ENCODE results near the gene LRRC47.
"Not testable (repeated sequence)": the region's sequence is repeated elsewhere in the genome, so short reads cannot be mapped to it uniquely, and the experiment has no call there.

LRRC47 gene

DNA sequence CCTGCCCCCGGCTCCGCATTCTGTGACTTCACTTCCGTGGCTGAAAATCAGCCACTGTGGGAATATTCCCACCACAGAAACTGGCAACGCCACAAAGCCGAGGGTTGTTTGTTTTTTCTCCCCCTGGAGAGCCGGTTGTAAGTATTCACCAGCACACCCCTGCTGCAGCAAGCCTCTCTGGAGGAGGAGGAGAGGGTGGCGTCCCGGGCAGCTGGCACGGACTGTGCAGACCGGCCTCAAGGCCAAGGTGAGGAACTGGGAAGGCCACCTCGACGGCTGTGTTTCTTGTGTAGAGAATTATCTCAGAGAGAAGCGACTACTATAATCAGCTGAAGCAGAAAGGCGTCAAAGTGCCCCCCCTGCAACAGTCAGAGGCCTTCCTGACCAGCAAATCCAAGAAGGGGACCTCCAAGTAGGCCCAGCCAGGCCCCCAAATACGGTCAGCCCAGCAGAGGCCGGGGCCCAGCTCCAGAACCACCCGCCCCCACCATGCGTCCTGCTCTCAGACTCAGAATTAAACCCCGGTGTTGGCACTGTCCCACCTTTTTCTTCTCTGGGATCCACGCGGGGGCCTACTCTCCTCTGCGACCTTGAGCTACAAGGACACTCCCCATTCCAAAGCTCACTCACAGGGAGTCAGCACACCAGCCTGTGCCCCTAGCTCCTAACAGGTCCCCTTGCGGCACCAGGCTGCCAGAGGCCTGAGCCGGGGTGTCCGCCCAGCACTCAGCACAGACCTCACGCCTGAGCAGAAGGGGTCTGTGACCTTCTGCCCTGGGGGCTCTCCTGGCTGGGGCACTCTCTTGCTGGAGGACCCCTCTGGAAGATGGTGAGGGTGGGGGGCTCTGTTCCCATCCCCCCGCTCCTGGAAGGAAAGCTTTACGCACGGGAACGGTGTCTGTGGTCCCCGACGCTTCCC is 24.9 kb downstream of the LRRC47 start:
- DNase-seq, result no peak

GRCh38 chr1:3770047-3770765 is 26.1 kb downstream of the LRRC47 start:
- no peak for DNase-seq

GRCh38 chr1:3768811-3769390 is 27.4 kb downstream of the LRRC47 start:
- no peak for DNase-seq

DNA sequence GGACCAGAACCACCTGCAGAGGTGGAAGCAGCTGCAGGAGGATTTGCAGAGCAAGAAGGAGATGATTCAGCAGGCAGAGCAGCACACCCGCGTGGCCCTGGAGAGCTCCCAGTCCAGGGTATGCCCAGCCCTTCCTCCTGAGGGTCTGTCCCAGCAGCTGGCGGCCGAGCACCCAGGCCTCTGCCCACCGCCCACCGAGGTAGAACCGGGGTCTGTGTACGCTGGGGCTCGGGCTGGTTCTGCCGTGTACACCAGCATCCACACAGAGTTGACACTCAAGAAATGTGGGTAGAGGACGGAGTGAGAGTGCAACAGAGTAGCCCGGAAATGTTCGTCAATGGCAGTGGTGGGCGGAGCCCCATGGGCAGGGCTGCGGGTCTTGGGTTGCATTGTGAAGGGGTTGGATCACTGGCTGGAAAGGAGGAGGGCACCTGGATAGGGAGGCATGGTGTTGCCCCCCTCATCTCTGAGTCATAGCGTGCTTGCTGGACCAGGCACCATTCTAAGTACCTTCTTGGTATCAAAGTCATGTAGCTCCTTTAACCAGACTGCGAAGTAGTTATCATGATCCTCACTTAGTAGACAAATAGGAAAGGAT is 28.9 kb downstream of the LRRC47 start:
- DNase-seq, result no peak

- no peak for DNase-seq
Observed at GRCh38 chr1:3763351-3764125, 32.8 kb downstream of the LRRC47 start.

DNA sequence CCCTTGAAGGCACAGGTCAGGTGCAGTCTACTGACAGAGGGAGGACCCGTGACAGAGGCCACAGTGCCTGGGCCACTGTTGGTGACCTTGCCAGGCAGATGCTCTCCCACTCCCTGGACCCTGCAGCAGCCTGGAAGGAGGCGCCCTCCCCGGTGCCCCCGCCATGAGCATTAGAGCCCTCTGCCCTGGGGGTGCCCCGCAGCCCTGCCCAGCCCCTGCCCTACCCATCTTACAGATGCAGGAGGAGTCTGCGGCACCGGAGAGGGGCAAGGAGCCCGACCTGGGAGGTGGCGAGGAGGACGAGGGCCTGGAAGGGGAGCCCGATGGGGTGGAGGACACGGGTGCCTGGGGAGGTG is 33.4 kb downstream of the LRRC47 start:
- DNase-seq, result no peak

DNA sequence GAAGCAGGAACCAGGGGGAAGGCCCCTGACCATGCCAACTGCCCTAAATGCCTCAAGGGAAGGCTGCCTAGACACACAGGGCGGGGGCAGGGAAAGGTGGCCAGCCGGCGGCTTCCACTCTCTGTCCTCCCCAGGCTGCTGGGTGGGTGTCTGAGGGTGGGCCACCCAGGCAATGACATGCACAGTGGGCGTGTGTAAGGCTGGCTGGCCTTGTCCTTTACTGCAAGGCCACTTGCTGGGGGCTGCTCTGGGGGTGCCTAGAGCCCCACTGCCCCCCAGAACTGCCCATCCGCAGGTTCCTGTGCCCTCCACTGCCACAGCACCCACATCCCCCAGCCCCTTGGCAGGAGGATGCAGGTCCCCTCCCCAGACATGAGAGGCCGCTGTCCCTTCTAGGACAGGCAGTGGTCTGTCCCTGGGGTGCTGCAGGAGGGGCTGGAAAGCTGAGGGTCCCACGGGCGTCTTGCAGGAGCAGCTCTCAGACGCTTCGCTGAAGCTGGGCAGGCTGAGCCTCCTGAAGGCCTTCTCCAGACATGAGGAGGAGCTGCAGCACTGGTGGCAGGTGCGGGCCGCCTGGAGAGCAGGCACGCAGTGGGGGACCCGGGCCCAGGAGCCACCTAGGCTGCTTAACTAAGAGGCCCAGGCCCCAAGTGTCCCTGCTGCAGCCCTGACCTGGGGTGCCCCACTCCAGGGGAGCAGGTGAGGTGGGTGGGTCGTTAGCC is 34.0 kb downstream of the LRRC47 start:
- DNase-seq, result no peak

GRCh38 chr1:3761296-3762010 is 34.8 kb downstream of the LRRC47 start:
- no peak for DNase-seq

- no peak for DNase-seq
Observed at GRCh38 chr1:3759796-3760195, 36.5 kb downstream of the LRRC47 start.

- no peak for DNase-seq
Observed at GRCh38 chr1:3759164-3759563, 37.1 kb downstream of the LRRC47 start.

DNA sequence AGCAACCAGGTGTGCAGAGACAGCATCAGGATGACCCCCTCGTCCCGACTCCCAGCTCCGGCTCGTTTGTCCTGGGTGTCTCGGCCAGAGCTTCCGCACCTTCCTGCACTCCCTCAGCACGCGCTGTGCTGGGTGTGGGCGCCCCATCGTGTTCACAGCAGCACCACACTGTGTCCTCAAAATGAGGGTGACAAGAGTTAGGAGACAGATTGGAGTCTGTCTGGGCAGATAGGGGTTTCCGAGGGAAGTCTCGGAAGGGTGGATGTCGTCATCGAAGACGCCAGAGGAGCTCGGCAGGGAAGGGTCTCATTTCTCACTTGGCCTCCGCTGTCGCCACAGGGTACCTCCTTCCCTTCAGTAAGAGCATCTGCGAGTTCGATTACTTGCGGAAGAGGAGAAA is 39.9 kb downstream of the LRRC47 start:
- no peak for DNase-seq

DNA sequence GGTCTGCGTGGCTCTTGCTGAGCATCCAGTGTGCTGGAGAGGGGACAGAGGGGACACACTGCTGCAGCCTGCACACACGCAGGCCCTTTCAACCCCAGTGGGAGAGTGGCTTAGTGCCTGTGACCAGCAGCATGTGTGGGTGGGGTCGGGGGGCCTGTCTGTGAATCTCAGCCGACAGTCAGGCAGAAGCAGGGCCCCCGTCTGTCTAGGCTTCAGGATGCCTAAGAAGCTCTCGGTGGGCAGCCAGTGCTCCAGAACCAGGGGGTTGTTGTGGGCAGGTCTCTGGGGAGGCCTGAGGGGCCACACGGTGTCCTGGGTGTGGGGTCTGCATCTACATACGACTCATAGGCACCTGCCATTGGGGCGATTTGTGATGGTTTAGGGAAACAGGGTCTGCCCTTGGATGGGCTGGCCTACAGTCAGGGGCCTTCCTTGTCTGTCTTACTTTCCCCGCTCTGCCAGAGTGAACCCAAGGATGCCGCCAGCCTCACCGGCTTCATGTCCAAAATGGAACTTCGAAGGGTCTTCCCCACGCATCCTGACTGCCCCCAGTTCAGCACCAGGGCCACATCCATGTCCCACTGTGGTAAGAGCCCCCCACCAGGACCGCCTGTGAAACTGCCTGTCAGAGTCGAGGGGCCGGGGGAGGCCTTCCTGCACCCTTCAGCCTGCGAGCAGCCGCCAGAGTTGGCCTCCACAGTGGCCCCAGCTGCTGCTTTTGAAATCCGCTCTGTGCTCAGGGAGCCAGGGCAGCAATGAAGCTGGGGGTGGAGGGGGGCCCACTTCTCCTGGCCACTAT is 42.4 kb downstream of the LRRC47 start:
- DNase-seq, result no peak

DNA sequence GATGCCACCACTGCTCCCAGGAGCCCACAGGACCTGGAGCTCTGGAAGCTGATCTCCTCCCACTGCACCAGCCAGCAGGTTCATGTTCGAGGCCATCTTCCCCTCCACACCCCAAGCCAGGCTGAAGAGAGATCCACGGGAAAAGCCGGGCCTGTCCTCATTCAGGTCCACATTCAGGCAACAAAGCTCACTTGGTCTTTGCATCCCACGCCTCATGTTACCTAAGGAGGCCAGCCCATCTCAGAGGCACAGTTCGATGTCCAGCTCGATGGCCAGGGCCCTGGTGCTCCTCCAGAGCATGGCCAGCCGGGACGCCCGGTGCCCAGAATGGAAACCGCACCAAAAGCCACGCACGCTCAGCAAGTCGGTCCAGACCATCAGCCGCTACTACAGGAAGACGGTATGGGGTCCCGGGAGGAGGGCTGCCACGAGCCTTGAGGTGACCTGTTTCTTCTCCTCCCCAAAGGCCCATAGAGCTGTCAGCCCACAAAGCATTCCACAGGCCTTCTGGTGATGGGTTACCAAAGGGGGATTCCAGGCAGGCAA is 43.8 kb downstream of the LRRC47 start, which contains the start of gene CCDC27:
Gene CCDC27 (plus strand): TSS at position 51 of the 546 bp plus-strand sequence. CDS start 32 bp downstream, at position 83.
- no peak for DNase-seq

GRCh38 chr1:3750741-3751140 is 45.6 kb downstream of the LRRC47 start:
- DNase-seq, result no peak

DNA sequence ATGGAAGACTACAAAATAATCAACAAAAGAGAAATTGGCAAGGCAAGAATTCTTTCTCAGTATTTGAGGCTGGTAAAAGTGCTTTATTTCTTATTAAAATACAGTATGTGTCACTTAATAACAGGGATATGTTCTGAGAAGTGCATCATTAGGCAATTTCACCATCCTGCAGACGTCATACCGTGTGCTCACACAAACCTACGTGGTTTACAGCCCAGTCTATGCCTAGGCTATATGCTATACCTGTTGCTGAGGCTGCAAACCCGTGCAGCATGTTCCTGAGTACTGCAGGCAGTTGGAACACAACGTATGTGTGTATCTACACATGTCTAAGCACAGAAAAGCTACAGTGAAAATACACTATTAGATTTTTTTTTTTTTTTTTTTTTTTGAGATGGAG is 46.8 kb downstream of the LRRC47 start:
- DNase-seq, result no peak

DNA sequence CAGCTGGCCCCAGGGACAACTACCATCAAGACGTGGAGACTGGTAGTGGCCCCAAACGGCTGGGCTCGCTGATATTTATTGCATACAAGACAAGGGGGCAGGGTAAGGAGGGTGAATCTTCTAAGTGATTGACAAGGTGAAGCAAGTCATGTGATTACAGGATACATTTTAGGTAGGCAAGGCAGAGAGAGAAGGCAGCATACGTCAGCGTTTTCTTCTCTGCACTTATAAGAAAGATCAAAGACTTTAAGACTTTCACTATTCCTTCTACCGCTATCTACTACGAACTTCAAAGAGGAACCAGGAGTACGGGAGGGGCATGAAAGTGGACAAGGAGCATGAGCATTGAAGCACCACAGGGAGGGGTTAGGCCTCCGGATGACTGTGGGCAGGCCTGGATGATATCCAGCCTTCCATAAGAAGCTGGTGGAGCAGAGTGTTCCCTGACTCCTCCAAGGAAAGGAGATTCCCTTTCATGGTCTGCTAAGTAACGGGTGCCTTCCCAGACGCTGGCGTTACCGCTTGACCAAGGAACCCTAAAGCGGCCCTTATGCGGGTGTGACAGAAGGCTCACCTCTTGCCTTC is 47.9 kb downstream of the LRRC47 start:
- not testable (repeated sequence) for DNase-seq

DNA sequence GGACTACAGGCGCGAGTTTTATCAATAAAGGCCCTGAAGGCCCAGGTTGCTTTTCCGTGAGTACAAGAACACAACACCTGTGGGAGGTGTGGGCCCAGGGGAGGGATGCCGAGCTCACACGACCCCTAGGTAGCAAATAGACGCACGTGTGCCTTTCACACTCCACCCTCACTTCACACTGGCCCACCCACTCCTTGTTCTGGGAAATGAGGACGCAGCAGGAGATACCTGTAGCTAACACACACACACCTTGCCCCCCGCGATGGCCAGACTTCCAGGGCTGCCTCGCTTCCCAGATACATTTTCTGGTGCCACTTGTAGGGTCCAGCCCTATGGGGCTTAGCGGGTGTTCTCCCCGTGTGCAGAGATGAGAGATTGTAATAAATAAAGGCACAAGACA is 48.4 kb downstream of the LRRC47 start:
- DNase-seq, result no peak

DNA sequence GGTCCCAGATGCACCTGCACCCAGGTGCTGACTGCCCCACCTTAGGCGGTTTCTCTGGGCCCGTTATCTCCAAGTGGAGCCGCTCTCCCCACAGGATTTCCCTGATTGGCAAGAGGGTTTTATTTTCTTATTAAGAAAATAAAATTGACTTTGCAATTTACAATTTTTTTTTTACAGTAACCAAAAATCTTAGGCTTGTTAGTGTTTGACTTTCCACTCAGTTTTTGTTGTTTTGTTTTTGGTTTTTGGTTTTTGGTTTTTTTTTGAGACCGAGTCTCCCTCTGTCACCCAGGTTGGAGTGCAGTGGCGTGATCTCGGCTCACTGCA is 48.8 kb downstream of the LRRC47 start:
- no peak for DNase-seq

DNA sequence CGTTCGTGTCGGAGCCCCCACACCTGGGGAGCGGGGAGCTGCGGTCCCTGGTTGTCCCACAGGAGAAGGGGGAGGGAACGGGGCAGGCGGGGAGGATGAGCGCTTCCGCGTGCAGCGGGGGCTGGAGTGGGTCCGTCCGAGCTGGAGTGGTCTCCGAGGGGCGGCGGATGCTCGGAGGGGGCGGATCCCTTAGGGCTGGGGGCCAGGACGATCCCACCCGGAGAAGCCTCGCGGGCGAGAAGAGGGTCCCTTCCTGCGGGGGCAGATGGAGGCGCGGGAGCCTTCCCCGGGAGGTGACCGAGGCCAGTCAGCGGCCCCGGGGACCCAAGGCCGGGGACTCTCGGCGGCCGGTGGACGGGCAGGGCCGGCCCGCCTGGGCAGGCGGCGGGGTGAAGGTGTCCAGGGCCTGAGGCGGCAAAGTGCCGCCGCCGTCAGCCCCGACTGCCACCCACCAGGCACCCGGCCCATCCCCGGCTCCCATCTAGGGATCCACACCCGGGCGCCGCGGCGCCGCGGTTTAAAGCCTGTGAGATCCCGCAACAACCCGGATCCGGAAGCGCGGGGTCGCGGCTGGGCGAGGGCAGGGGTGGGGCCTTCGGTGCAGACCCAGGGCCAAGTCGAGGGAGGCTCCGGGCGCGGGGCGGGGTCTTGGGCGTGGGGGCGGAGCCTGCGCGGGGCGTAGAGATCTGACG is 49.3 kb downstream of the LRRC47 start:
- DNase-seq, result peak; percentile 35 to 57

Measured in SW 1271 (cell line).